ENCODE data around the gene NEUROD2. TPM values are rescaled to one million over a fixed set of nuclear protein-coding genes. Genes with fewer than 3 reads are reported as not detected.

The NEUROD2 gene
- total and polyA plus RNA-seq, 2 of the 8 experiments (the other 6 are each of a cell fraction or from before 2014, with no cell fraction given): not detected

GRCh38 chr17:39618956-39619785 lies 11.5 kb upstream of the NEUROD2 start:
- peaks cover 10% of the 10 kb centered on the region; the same call in 1 of the 2 replicates for H3K23me2 ChIP-seq (ENCODE audit: low read depth, low read length)
- no peaks in the 10 kb centered on the region for H3K9me3 ChIP-seq (ENCODE audit: insufficient read depth in 2 of 2, low read depth in 1 of 2, low read length in 1 of 2)
- H2BK15ac ChIP-seq (ENCODE audit: low read length): peak overlapping the region; percentile 92; the same call in 1 of the 2 replicates
- no peak overlapping the region; the same call in 1 of the 2 replicates for H2BK20ac ChIP-seq (ENCODE audit: low read length)
- no peaks in the 10 kb centered on the region for H3K79me1 ChIP-seq (ENCODE audit: low read depth, low read length)
- H4K20me1 ChIP-seq (replicated peaks in 1 of 2; ENCODE audit: control insufficient read depth in 1 of 2, insufficient read depth in 2 of 2, low read length in 2 of 2): no peaks in the 10 kb centered on the region
- H3K56ac ChIP-seq (replicated peaks; ENCODE audit: insufficient read length, low read depth, low read length): no peak overlapping the region
- H3K23ac ChIP-seq (ENCODE audit: insufficient read length): no peak overlapping the region
- no peak overlapping the region for H4K8ac ChIP-seq (ENCODE audit: extremely low read depth, insufficient read depth, low read length)
- FAIRE-seq (no peak), DNase-seq (ENCODE audit: low read depth in 1 of 2, low spot score in 2 of 2) (no peak)
- no peak overlapping the region for H2BK120ac ChIP-seq (replicated peaks; ENCODE audit: low read depth, low read length)
- CTCF ChIA-PET (ENCODE audit: partially characterized antibody): interaction anchor here (0.5 to 49.2 kb wide), 14 partner anchors 15 to 411 kb away, joined by 3 to 1885 read pairs (median 12); partner anchors contain the start of genes ERBB2, MIEN1, NEUROD2 and PGAP3
- peak overlapping the region; percentile 64 to 94; a peak in 3 of 4 replicates for H3K4me2 ChIP-seq (ENCODE audit: insufficient read depth in 1 of 2, low read depth in 2 of 2, low read length in 2 of 2)
- POLR2A ChIA-PET (ENCODE audit: partially characterized antibody): interaction anchor here (0.8 to 2.6 kb wide), 10 partner anchors 11 to 217 kb away, joined by 3 to 11 read pairs (median 4); partner anchors contain the start of genes NEUROD2, PGAP3 and PNMT
- peaks cover 0 to 7% (median 4%) of the 10 kb centered on the region in 4 experiments; a peak in 3 of 7 replicates for H3K4me1 ChIP-seq (replicated peaks in 1 of 4; ENCODE audit: control insufficient read depth in 3 of 4, insufficient read depth in 4 of 4, low read length in 3 of 4)
- 78% methylated on average over 13 of the region's 13 CpGs; no CpG with 5 or more reads in 1 of the 2 experiments for WGBS, 2 experiments (ENCODE audit: extremely low coverage in 1 of 2, insufficient coverage in 1 of 2, insufficient read length in 1 of 2, insufficient replicate concordance in 2 of 2, low coverage in 1 of 2, low lambda C conversion rate in 2 of 2, missing lambda C conversion rate in 1 of 2)
- no peaks in the 10 kb centered on the region for H3K79me2 ChIP-seq (ENCODE audit: control insufficient read depth in 1 of 2, insufficient read depth in 2 of 2, low read length in 2 of 2)
- no peak overlapping the region for H4K5ac ChIP-seq (ENCODE audit: insufficient read length, low read depth, low read length)
- H3K14ac ChIP-seq (ENCODE audit: insufficient read length): no peak overlapping the region
- H2BK5ac ChIP-seq (ENCODE audit: low read depth, low read length): no peak overlapping the region
- no peak overlapping the region for H3K18ac ChIP-seq (ENCODE audit: extremely low read depth, low read length)
- H2AK5ac ChIP-seq (ENCODE audit: low read depth, low read length): no peak overlapping the region
- H3K27ac ChIP-seq (ENCODE audit: low read depth, low read length): no peak overlapping the region
- H4K91ac ChIP-seq (replicated peaks; ENCODE audit: insufficient read length, low read length): no peak overlapping the region
- H3K27me3 ChIP-seq (replicated peaks in 1 of 4; ENCODE audit: control insufficient read depth in 3 of 4, extremely low read depth in 1 of 4, insufficient read depth in 3 of 4, low read length in 3 of 4): peaks cover 27 to 57% (median 49%) of the 10 kb centered on the region in 4 experiments
- peak overlapping the region in 1 of 4 experiments; percentile 72; a peak in 2 of 8 replicates for H3K4me3 ChIP-seq (ENCODE audit: extremely low read depth in 1 of 4, insufficient read depth in 2 of 4, low read depth in 3 of 4, low read length in 4 of 4)
- TF ChIP-seq ATF3 (IDR thresholded peaks at IDR 0.05; ENCODE audit: insufficient read depth, low read depth, low read length) (no peak), GTF2F1 (IDR thresholded peaks at IDR 0.05; ENCODE audit: borderline replicate concordance, low read depth, low read length) (no peak), POLR2A (IDR thresholded peaks at IDR 0.05; ENCODE audit: control extremely low read depth in 1 of 2, low read depth in 2 of 2, low read length in 2 of 2) (no peak), MAFK (IDR thresholded peaks at IDR 0.05; ENCODE audit: low read depth, low read length) (no peak), CREB1 (IDR thresholded peaks at IDR 0.05) (no peak), MAX (IDR thresholded peaks at IDR 0.05) (no peak), CEBPB (IDR thresholded peaks at IDR 0.05; ENCODE audit: low read depth, low read length) (no peak), YY1 (IDR thresholded peaks at IDR 0.05; ENCODE audit: low read depth, low read length) (no peak), PHF8 (conservative IDR thresholded peaks at IDR 0.05; ENCODE audit: low read depth, low read length) (no peak), ASH2L (IDR thresholded peaks at IDR 0.05; ENCODE audit: low read length) (no peak)
- no peak overlapping the region for H3K4ac ChIP-seq (replicated peaks; ENCODE audit: insufficient read length, low read depth, low read length)
- no peaks in the 10 kb centered on the region for H3K36me3 ChIP-seq (ENCODE audit: control insufficient read depth in 2 of 4, insufficient read depth in 4 of 4, low read length in 3 of 4)
- H2BK12ac ChIP-seq (ENCODE audit: low read depth, low read length): peak overlapping the region; percentile 60; the same call in 1 of the 2 replicates
- H3K9ac ChIP-seq (replicated peaks in 1 of 4; ENCODE audit: extremely low read depth in 1 of 4, low read depth in 3 of 4, low read length in 3 of 4): no peak overlapping the region
- no peak overlapping the region for H2AFZ ChIP-seq (ENCODE audit: low read length)
